ENCODE data around the gene KIFC3. TPM values are rescaled to one million over a fixed set of nuclear protein-coding genes. Genes with fewer than 3 reads are reported as not detected.
A peak's percentile ranks its signal among the peaks of the same experiment; 100 is the strongest.

The KIFC3 gene
- total and polyA plus RNA-seq, 11 donors: 46.1 to 105 (median 65.6) TPM

GRCh38 chr16:57791893-57792461 is 10.3 kb downstream of the KIFC3 start:
- ATAC-seq (no peak), DNase-seq (peak in 2 of 5 donors; percentile 20 to 22)
- intact Hi-C loops (cut with DNase I): loop anchor here in 1 of 10 donors (5.0 kb wide), 1 partner anchor 35 kb away; no protein-coding TSS in a partner anchor
- Histone ChIP-seq H3K36me3 (peaks cover 0 to 76% (median 54%) of the 10 kb centered on the region in 9 donors), H3K4me1 (peaks cover 6 to 65% (median 47%) of the 10 kb centered on the region in 12 donors), H3K27me3 (no peaks in the 10 kb centered on the region), H3K4me3 (no peak overlapping the region), H3K9me3 (no peaks in the 10 kb centered on the region), H3K27ac (peak overlapping the region; percentile 30 to 81 (median 70))
- 49 to 65% (median 53%) methylated on average over 8 of the region's 8 CpGs for WGBS, 4 donors
- TF ChIP-seq CTCF (IDR thresholded peaks at IDR 0.05): no peak
- no peak for TF ChIP-seq POLR2A (IDR thresholded peaks at IDR 0.05)

GRCh38 chr16:57791195-57791892 is 10.9 kb downstream of the KIFC3 start:
- intact Hi-C loops (cut with DNase I): loop anchor here in 1 of 10 donors (5.0 kb wide), 1 partner anchor 34 kb away; no protein-coding TSS in a partner anchor
- Histone ChIP-seq H3K4me3 (peak overlapping the region in 2 of 12 donors; percentile 8 to 10), H3K27me3 (no peaks in the 10 kb centered on the region), H3K9me3 (no peaks in the 10 kb centered on the region), H3K4me1 (peaks cover 6 to 65% (median 54%) of the 10 kb centered on the region in 12 donors), H3K36me3 (peaks cover 0 to 70% (median 48%) of the 10 kb centered on the region in 9 donors), H3K27ac (peak overlapping the region; percentile 30 to 81 (median 70))
- DNase-seq (peak; percentile 74 to 87 (median 77)), ATAC-seq (peak; percentile 14 to 63 (median 57))
- WGBS, 4 donors: 32 to 42% (median 40%) methylated on average over 13 of the region's 13 CpGs
- TF ChIP-seq CTCF (IDR thresholded peaks at IDR 0.05): no peak
- TF ChIP-seq POLR2A (IDR thresholded peaks at IDR 0.05): no peak

GRCh38 chr16:57788951-57789350 is 13.3 kb downstream of the KIFC3 start:
- Histone ChIP-seq H3K9me3 (no peaks in the 10 kb centered on the region), H3K4me1 (peaks cover 6 to 61% (median 54%) of the 10 kb centered on the region in 12 donors), H3K4me3 (no peak overlapping the region), H3K27ac (peak overlapping the region in 7 of 12 donors; percentile 48 to 87 (median 73)), H3K36me3 (peaks cover 0 to 70% (median 52%) of the 10 kb centered on the region in 9 donors), H3K27me3 (no peaks in the 10 kb centered on the region)
- WGBS, 4 donors: 90 to 97% (median 94%) methylated on average over 12 of the region's 12 CpGs
- TF ChIP-seq CTCF (IDR thresholded peaks at IDR 0.05) (no peak), POLR2A (IDR thresholded peaks at IDR 0.05) (no peak)
- peak in 1 of 5 donors; percentile 33 for DNase-seq
- no peak for ATAC-seq
- intact Hi-C loops (cut with DNase I): no loop called here

- Histone ChIP-seq H3K36me3 (peaks cover 0 to 70% (median 50%) of the 10 kb centered on the region in 9 donors), H3K4me1 (peaks cover 6 to 61% (median 54%) of the 10 kb centered on the region in 12 donors)
- peak in 2 of 4 donors; percentile 1 to 10 for ATAC-seq
Measured at GRCh38 chr16:57788252-57788841, 13.9 kb downstream of the KIFC3 start.

More at GRCh38 chr16:57788252-57788841, 13.9 kb downstream of the KIFC3 start:
- no peak overlapping the region for H3K4me3 ChIP-seq
- intact Hi-C loops (cut with DNase I): no loop called here
- TF ChIP-seq CTCF (IDR thresholded peaks at IDR 0.05): no peak
- TF ChIP-seq POLR2A (IDR thresholded peaks at IDR 0.05): no peak
- H3K9me3 ChIP-seq: no peaks in the 10 kb centered on the region
- H3K27ac ChIP-seq: peak overlapping the region in 11 of 12 donors; percentile 31 to 87 (median 70)
- 45 to 52% (median 46%) methylated on average over 17 of the region's 17 CpGs for WGBS, 4 donors
- no peaks in the 10 kb centered on the region for H3K27me3 ChIP-seq
- peak in 2 of 5 donors; percentile 30 to 66 for DNase-seq

Measured in heart left ventricle (tissue), 16 donors.